Muscle of leg (tissue), 9 donors: ENCODE measurements around the gene OCSTAMP. TPM values are rescaled to one million over a fixed set of nuclear protein-coding genes. Genes with fewer than 3 reads are reported as not detected.

Experiments used
- polyA plus RNA-seq, 8 donors: library from polyadenylated mRNA; unstranded; fragments of 120-200 nt; gene quantifications; one replicate each; pipeline versions ENCODE4 v1.2.1 to v1.2.3, GENCODE V29; 2013; ENCODE audit warnings: inconsistent platforms in 1 of 8, low replicate concordance in 1 of 8; ENCODE audit not compliant: insufficient read length in 8 of 8, insufficient read depth in 1 of 8
- total RNA-seq: library from RNA; stranded (reverse); fragments of 120-200 nt; gene quantifications from one replicate; pipeline ENCODE4 v1.2.4, GENCODE V29; 2013

The OCSTAMP gene
- total and polyA plus RNA-seq, 9 donors = not detected

Other genes starting within 250 kb of the OCSTAMP start
- gene CDH22, start 242.2 kb downstream of the OCSTAMP start, total RNA-seq = 0.13 TPM
- under 1 TPM; 0.15 to 0.43 (median 0.27) TPM for gene CDH22, start 242.2 kb downstream of the OCSTAMP start, polyA plus RNA-seq
- gene ELMO2, start 144.0 kb downstream of the OCSTAMP start, total RNA-seq = 30.1 TPM
- 10 to 100 TPM; 35.0 to 47.6 (median 40.7) TPM for gene ELMO2, start 144.0 kb downstream of the OCSTAMP start, polyA plus RNA-seq
- gene ZNF334, start 37.1 kb downstream of the OCSTAMP start, total RNA-seq = 8.5 TPM
- gene ZNF334, start 37.1 kb downstream of the OCSTAMP start, polyA plus RNA-seq = 10 to 100 TPM in 3 of 8 donors, 1 to 10 TPM in 5; 7.0 to 17.6 (median 9.0) TPM
- gene SLC13A3, start 100.8 kb upstream of the OCSTAMP start, total RNA-seq = 2.7 TPM
- gene SLC13A3, start 100.8 kb upstream of the OCSTAMP start, polyA plus RNA-seq = 1 to 10 TPM; 2.3 to 4.2 (median 3.1) TPM
- gene TP53RK, start 138.8 kb upstream of the OCSTAMP start, total RNA-seq = 10.3 TPM
- gene TP53RK, start 138.8 kb upstream of the OCSTAMP start, polyA plus RNA-seq = 10 to 100 TPM in 5 of 8 donors, 1 to 10 TPM in 3; 9.4 to 12.5 (median 10.1) TPM
- gene SLC2A10, start 159.0 kb upstream of the OCSTAMP start, total RNA-seq = 18.9 TPM
- gene SLC2A10, start 159.0 kb upstream of the OCSTAMP start, polyA plus RNA-seq = 10 to 100 TPM; 14.0 to 22.3 (median 17.2) TPM